Psoas muscle (tissue), 8 donors: ENCODE results near the gene CHCHD3. TPM values are rescaled to one million over a fixed set of nuclear protein-coding genes. Genes with fewer than 3 reads are reported as not detected.
"Not testable (repeated sequence)": the region's sequence is repeated elsewhere in the genome, so short reads cannot be mapped to it uniquely, and the experiment has no call there.

Experiments used
- ATAC-seq, 4 donors: fragments of 200-7000 bp; cut with Tn5 transposase; one replicate each; pipeline ENCODE4 v1.9.1; 2020; ENCODE audit warnings: moderate library complexity in 3 of 4, mild to moderate bottlenecking in 2 of 4
- DNase-seq, 2 donors: peaks; one replicate each; pipeline ENCODE4 v3.0.0-alpha.2; 2020
- H3K27ac ChIP-seq: fragments of 200-600 bp; one replicate; pipeline ENCODE4 v1.8.0; 2022
- H3K27me3 ChIP-seq, 3 donors: fragments of 200-600 bp in 1 of 3; one replicate each; pipeline versions ENCODE4 v1.6.1 to v1.8.0; 2013 to 2022; ENCODE audit warnings: low read length in 2 of 3, mild to moderate bottlenecking in 2 of 3, moderate library complexity in 1 of 3; ENCODE audit not compliant: insufficient read depth in 3 of 3
- H3K36me3 ChIP-seq, 2 donors: fragments of 200-600 bp in 1 of 2; one replicate each; pipeline versions ENCODE4 v1.6.1 to v1.8.0; 2013 to 2022; ENCODE audit warnings: low read depth in 1 of 2, mild to moderate bottlenecking in 1 of 2, moderate library complexity in 1 of 2; ENCODE audit not compliant: insufficient read depth in 1 of 2
- H3K4me1 ChIP-seq: fragments of 200-600 bp; one replicate; pipeline ENCODE4 v1.8.0; 2022
- H3K4me3 ChIP-seq: fragments of 200-600 bp; one replicate; pipeline ENCODE4 v1.8.0; 2022; ENCODE audit warnings: mild to moderate bottlenecking
- H3K9me3 ChIP-seq: fragments of 200-600 bp; one replicate; pipeline ENCODE4 v1.8.0; 2022
- WGBS, 3 donors: extraction: QIAGEN DNeasy Blood & Tissue Kit; methylation state at CpG; one replicate each; pipeline versions ENCODE4 v1.1.6 to v1.1.7; 2013; 5-methylcytosine and 5-hydroxymethylcytosine counted together
- intact Hi-C, 2 donors: fragments of 100-400 bp; cut with DNase I; formaldehyde crosslinking; loops; one replicate each; pipeline versions ENCODE4 v1.11.0 to v1.14.2; 2022
- polyA plus RNA-seq, 3 donors: library from polyadenylated mRNA; stranded (reverse); fragments of 200-250 nt; gene quantifications; one replicate each; pipeline ENCODE4 v1.2.3, GENCODE V29; 2013
- total RNA-seq, 4 donors: library from RNA; stranded (reverse); fragmentation: NEBNext Ultra II Directional in 2 of 4; extraction: Animal tissue kit (Norgen Biotek cat#: 25700) in 2 of 4; gene quantifications; one replicate each; pipeline versions ENCODE4 v1.2.1 to v1.2.4, GENCODE V29; 2021 to 2023
- TF ChIP-seq, protein P1 (sequence below): fragments of 200-600 bp; IDR thresholded peaks from one replicate; pipeline ENCODE4 v1.8.0; 2022; ENCODE audit warnings: antibody characterized with exemption
- donor health status: healthy with polysubstance abuse.
- donor health status: DM: no; HTN: no; CAD: no; lungs with moderate emphysema.
- donor health status: Bipolar disorder and iron deficiency.
- donor health status: healthy.
- donor health status: DM: yes; HTN: yes; CAD: no.
- donor health status: DM: no; HTN: no; CAD: no.
- donor health status: DM: no; HTN: no; CAD: no.
- donor health status: DM: yes; HTN: yes; CAD: no.

Gene CHCHD3
- total and polyA plus RNA-seq, 7 donors = 129 to 206 (median 184) TPM

DNA sequence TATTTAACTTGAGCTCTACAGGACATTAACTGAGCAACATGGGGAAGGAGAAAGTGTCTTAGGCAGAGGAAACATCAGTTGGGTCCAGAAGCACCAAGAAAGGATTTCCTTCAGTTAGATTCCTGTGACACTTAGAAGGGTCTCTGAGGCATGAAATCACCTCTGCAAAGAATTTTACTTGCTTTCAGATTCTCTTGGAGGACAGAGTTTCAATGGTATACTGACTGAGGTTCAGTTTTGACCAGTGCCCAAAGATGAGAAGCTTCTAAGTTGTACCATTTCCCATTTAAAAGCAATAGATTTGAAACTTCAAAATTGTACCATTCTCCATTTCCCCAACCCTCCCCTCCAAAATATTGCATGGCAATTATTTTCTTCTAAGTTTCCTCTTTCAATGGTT lies 102.4 kb downstream of the CHCHD3 start:
- intact Hi-C loops = no loop called here

DNA sequence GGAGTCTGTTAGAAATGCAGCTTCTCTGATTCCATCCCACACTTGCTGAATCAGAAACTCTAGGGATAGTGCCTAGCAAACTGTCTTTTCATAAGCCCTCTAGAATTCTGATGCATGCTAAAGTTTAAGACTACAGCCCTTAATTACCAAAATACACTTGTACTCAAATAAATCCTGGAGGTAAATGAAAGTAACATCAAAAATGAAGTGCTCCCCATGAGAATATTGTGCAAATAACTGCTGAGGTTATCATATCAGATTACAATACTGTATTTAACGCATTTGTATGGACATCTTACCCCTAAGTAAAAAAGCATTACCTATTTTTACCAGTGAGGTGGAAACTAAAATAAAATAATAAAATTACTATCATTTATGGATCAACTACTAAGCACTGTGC lies 104.7 kb downstream of the CHCHD3 start:
- 31 to 67% (median 33%) methylated on average over 1 of the region's 1 CpG for WGBS, 3 donors
- DNase-seq (no peak), ATAC-seq (peak in 1 of 4 donors; percentile 40)
- Histone ChIP-seq H3K27me3 (no peaks in the 10 kb centered on the region), H3K4me3 (no peak overlapping the region), H3K9me3 (no peaks in the 10 kb centered on the region), H3K36me3 (peaks cover 0 to 20% of the 10 kb centered on the region in 2 donors), H3K27ac (no peak overlapping the region), H3K4me1 (peaks cover 15% of the 10 kb centered on the region)
- intact Hi-C loops = no loop called here
- TF ChIP-seq, protein P1, sequence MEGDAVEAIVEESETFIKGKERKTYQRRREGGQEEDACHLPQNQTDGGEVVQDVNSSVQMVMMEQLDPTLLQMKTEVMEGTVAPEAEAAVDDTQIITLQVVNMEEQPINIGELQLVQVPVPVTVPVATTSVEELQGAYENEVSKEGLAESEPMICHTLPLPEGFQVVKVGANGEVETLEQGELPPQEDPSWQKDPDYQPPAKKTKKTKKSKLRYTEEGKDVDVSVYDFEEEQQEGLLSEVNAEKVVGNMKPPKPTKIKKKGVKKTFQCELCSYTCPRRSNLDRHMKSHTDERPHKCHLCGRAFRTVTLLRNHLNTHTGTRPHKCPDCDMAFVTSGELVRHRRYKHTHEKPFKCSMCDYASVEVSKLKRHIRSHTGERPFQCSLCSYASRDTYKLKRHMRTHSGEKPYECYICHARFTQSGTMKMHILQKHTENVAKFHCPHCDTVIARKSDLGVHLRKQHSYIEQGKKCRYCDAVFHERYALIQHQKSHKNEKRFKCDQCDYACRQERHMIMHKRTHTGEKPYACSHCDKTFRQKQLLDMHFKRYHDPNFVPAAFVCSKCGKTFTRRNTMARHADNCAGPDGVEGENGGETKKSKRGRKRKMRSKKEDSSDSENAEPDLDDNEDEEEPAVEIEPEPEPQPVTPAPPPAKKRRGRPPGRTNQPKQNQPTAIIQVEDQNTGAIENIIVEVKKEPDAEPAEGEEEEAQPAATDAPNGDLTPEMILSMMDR = no peak

More for the DNA sequence above, 102.4 kb downstream of the CHCHD3 start:
- H3K4me3 ChIP-seq = no peak overlapping the region
- no peaks in the 10 kb centered on the region for H3K27me3 ChIP-seq
- H3K27ac ChIP-seq = no peak overlapping the region
- H3K9me3 ChIP-seq = no peaks in the 10 kb centered on the region
- peaks cover 0 to 6% of the 10 kb centered on the region in 2 donors for H3K36me3 ChIP-seq
- H3K4me1 ChIP-seq = peaks cover 15% of the 10 kb centered on the region
- DNase-seq = no peak
- TF ChIP-seq, protein P1 = no peak
- no peak for ATAC-seq

DNA sequence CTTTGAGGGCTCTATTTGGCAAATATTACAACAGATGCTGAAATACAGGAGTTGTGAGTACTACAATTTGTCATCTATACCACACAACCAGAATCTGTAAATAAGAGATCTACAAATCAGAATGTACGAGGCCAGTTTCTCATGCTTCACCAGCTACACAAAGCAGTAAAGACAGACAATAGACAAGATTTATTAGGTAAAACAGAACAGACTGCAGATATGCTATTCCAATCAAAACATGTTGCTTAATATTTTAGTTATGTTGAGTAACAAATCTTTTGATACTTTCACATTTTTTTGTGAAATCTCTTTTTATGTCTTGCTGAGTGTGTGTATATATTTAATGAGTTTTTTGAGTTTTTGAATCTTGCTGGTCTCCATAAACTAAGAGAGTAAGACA lies 109.1 kb downstream of the CHCHD3 start:
- DNase-seq (no peak), ATAC-seq (no peak)
- Histone ChIP-seq H3K4me1 (peaks cover 11% of the 10 kb centered on the region), H3K36me3 (peaks cover 0 to 20% of the 10 kb centered on the region in 2 donors), H3K27me3 (no peaks in the 10 kb centered on the region), H3K4me3 (no peak overlapping the region), H3K9me3 (no peaks in the 10 kb centered on the region), H3K27ac (no peak overlapping the region)
- intact Hi-C loops = no loop called here
- TF ChIP-seq, protein P1 = no peak
- WGBS, 3 donors = 91 to 100% (median 95%) methylated on average over 1 of the region's 1 CpG

DNA sequence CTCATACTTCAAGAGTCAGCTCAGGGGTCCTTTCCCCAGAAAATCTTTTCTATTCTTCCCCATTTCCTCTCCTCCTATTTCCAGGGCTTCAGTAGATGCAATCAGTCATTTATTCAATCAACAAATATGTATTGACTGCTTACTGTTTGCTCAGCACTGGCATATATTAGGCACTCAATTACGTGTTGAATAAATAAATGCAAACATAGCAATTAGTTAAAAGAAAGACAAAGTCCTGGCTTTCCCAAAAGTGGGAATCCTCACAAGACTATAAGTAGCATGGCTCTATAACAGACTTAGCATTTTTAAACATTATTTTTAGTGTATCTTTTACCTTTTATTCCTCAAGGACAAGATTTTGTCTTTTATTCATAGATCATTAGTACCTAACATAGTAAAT lies 111.6 kb downstream of the CHCHD3 start:
- TF ChIP-seq, protein P1 = no peak
- ATAC-seq = no peak
- H3K4me3 ChIP-seq = no peak overlapping the region
- peaks cover 4% of the 10 kb centered on the region for H3K4me1 ChIP-seq
- H3K36me3 ChIP-seq = peaks cover 0 to 20% of the 10 kb centered on the region in 2 donors
- H3K27ac ChIP-seq = no peak overlapping the region
- WGBS, 3 donors = 93 to 100% (median 96%) methylated on average over 1 of the region's 1 CpG
- intact Hi-C loops = no loop called here
- no peak for DNase-seq
- H3K27me3 ChIP-seq = no peaks in the 10 kb centered on the region
- H3K9me3 ChIP-seq = no peaks in the 10 kb centered on the region

DNA sequence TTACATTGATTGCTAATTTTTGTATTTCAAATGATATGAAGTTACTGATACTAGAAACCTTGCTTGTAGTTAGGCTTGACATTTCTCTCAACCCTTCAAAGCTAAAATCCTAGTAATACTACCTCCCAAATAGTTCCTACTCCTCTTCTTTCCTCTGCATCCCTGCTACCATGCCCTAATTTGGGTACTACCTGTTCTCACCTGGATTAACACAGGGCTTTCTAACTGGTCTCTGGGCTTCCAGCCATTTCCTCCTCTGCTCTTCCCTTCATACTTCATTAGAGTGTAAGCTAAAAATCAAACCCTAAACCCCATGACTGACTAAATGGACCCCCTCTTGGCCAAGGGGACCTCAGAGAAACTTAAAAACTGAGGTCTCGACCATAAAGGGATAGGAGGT lies 112.4 kb downstream of the CHCHD3 start:
- H3K4me3 ChIP-seq = no peak overlapping the region
- intact Hi-C loops = no loop called here
- no peak for DNase-seq
- H3K4me1 ChIP-seq = peaks cover 4% of the 10 kb centered on the region
- TF ChIP-seq, protein P1 = no peak
- H3K27ac ChIP-seq = no peak overlapping the region
- no peaks in the 10 kb centered on the region for H3K27me3 ChIP-seq
- H3K9me3 ChIP-seq = no peaks in the 10 kb centered on the region
- 96 to 100% (median 97%) methylated on average over 1 of the region's 1 CpG for WGBS, 3 donors
- peaks cover 0 to 14% of the 10 kb centered on the region in 2 donors for H3K36me3 ChIP-seq
- no peak for ATAC-seq

DNA sequence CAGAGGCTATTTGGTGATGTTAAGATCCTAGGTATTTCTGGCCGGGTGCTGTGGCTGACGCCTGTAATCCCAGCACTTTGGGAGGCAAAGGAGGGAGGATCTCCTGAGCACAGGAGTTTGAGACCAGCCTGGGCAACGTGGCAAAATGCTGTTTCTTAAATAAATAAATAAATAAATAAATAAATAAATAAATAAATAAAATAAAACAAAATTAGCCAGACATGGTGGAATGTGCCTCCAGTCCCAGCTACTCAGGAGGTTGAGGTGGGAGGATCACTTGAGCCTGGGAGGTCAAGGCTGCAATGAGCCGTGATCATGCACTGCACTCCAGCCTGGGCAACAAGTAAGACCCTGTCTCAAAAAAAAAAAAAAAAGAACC lies 114.4 kb downstream of the CHCHD3 start:
- H3K4me1 ChIP-seq, intact Hi-C loops, H3K27ac ChIP-seq, DNase-seq, H3K9me3 ChIP-seq, ATAC-seq, H3K4me3 ChIP-seq, H3K27me3 ChIP-seq, H3K36me3 ChIP-seq: not testable (repeated sequence)
- 95 to 98% (median 98%) methylated on average over 4 of the region's 4 CpGs for WGBS, 3 donors
